Measurements from ENCODE around the gene KCNT1.

GRCh38 chr9:135706288-135706687 is 4.3 kb downstream of the KCNT1 start:
- no peak for TF ChIP-seq REST (IDR thresholded peaks at IDR 0.05)
- no peak for TF ChIP-seq EP300 (IDR thresholded peaks at IDR 0.05)
- TF ChIP-seq CTCF (IDR thresholded peaks at IDR 0.05), result no peak
- TF ChIP-seq POLR2A (IDR thresholded peaks at IDR 0.05; ENCODE audit: low read length), result no peak
- no peak for TF ChIP-seq BHLHE40 (IDR thresholded peaks at IDR 0.05; ENCODE audit: low read depth, low read length)
